ENCODE data around the gene CALCOCO2. TPM values are rescaled to one million over a fixed set of nuclear protein-coding genes. Genes with fewer than 3 reads are reported as not detected.

CALCOCO2 gene
- total RNA-seq, 2 donors from 2014 or later = 60.1 to 78.8 TPM

- WGBS = 3% methylated on average over 9 of the region's 9 CpGs
- no peak overlapping the region for H3K4me3 ChIP-seq
- H3K27me3 ChIP-seq (replicated peaks; ENCODE audit: insufficient read depth) = no peaks in the 10 kb centered on the region
- TF ChIP-seq POLR2AphosphoS5 (IDR thresholded peaks at IDR 0.05) = no peak
- peak; percentile 83 to 86 (median 84) for TF ChIP-seq CTCF (IDR thresholded peaks at IDR 0.05)
- no peak for TF ChIP-seq POLR2A (IDR thresholded peaks at IDR 0.05)
- H3K27ac ChIP-seq = no peak overlapping the region
- H3K9me3 ChIP-seq = no peaks in the 10 kb centered on the region
- H3K4me1 ChIP-seq (replicated peaks) = no peaks in the 10 kb centered on the region
- peak; percentile 27 for DNase-seq (ENCODE audit: low spot score)
- intact Hi-C loops (cut with DNase I) = loop anchor here (1.0 kb wide), 1 partner anchor 74 kb away; no protein-coding TSS in a partner anchor
- H3K36me3 ChIP-seq = no peaks in the 10 kb centered on the region
Measured at GRCh38 chr17:48804936-48805411, 25.9 kb upstream of the CALCOCO2 start.

- no peak overlapping the region for H3K4me3 ChIP-seq
- TF ChIP-seq POLR2A (IDR thresholded peaks at IDR 0.05) (no peak), POLR2AphosphoS5 (IDR thresholded peaks at IDR 0.05) (no peak), CTCF (IDR thresholded peaks at IDR 0.05) (no peak)
- no peak for DNase-seq (ENCODE audit: low spot score)
- 56% methylated on average over 4 of the region's 4 CpGs for WGBS
- no peak overlapping the region for H3K27ac ChIP-seq
- H3K9me3 ChIP-seq = no peaks in the 10 kb centered on the region
- H3K36me3 ChIP-seq = no peaks in the 10 kb centered on the region
- no peaks in the 10 kb centered on the region for H3K4me1 ChIP-seq (replicated peaks)
- H3K27me3 ChIP-seq (replicated peaks; ENCODE audit: insufficient read depth) = no peaks in the 10 kb centered on the region
- intact Hi-C loops (cut with DNase I) = no loop called here
Measured at GRCh38 chr17:48809182-48809581, 21.7 kb upstream of the CALCOCO2 start.

GRCh38 chr17:48812001-48812400 is 18.8 kb upstream of the CALCOCO2 start:
- Histone ChIP-seq H3K9me3 (no peaks in the 10 kb centered on the region), H3K4me1 (replicated peaks) (no peaks in the 10 kb centered on the region), H3K36me3 (no peaks in the 10 kb centered on the region), H3K27me3 (replicated peaks; ENCODE audit: insufficient read depth) (no peaks in the 10 kb centered on the region), H3K27ac (no peak overlapping the region), H3K4me3 (no peak overlapping the region)
- intact Hi-C loops (cut with DNase I) = no loop called here
- no peak for TF ChIP-seq POLR2AphosphoS5 (IDR thresholded peaks at IDR 0.05)
- no peak for TF ChIP-seq POLR2A (IDR thresholded peaks at IDR 0.05)
- no peak for TF ChIP-seq CTCF (IDR thresholded peaks at IDR 0.05)
- DNase-seq (ENCODE audit: low spot score) = no peak
- WGBS = 83% methylated on average over 3 of the region's 3 CpGs

GRCh38 chr17:48814504-48814903 is 16.3 kb upstream of the CALCOCO2 start:
- Histone ChIP-seq H3K9me3 (no peaks in the 10 kb centered on the region), H3K4me3 (no peak overlapping the region), H3K27me3 (replicated peaks; ENCODE audit: insufficient read depth) (no peaks in the 10 kb centered on the region), H3K4me1 (replicated peaks) (no peaks in the 10 kb centered on the region), H3K36me3 (no peaks in the 10 kb centered on the region), H3K27ac (no peak overlapping the region)
- intact Hi-C loops (cut with DNase I) = no loop called here
- TF ChIP-seq POLR2AphosphoS5 (IDR thresholded peaks at IDR 0.05) (no peak), CTCF (IDR thresholded peaks at IDR 0.05) (peak in 3 of 4 experiments; percentile 64 to 71 (median 70)), POLR2A (IDR thresholded peaks at IDR 0.05) (no peak)
- DNase-seq (ENCODE audit: low spot score) = peak; percentile 25
- 27% methylated on average over 7 of the region's 7 CpGs for WGBS

- intact Hi-C loops (cut with DNase I) = no loop called here
- Histone ChIP-seq H3K27me3 (replicated peaks; ENCODE audit: insufficient read depth) (no peaks in the 10 kb centered on the region), H3K4me1 (replicated peaks) (no peaks in the 10 kb centered on the region), H3K36me3 (no peaks in the 10 kb centered on the region), H3K4me3 (no peak overlapping the region), H3K27ac (no peak overlapping the region), H3K9me3 (no peaks in the 10 kb centered on the region)
- no peak for TF ChIP-seq POLR2AphosphoS5 (IDR thresholded peaks at IDR 0.05)
- no peak for TF ChIP-seq POLR2A (IDR thresholded peaks at IDR 0.05)
- no peak for TF ChIP-seq CTCF (IDR thresholded peaks at IDR 0.05)
- no peak for DNase-seq (ENCODE audit: low spot score)
- 62% methylated on average over 3 of the region's 3 CpGs for WGBS
Measured at GRCh38 chr17:48815311-48815710, 15.5 kb upstream of the CALCOCO2 start.

Measured in prostate gland (tissue), 2 donors.